Type B pancreatic cell (in vitro differentiated cells): ENCODE measurements around the gene CCDC85B. TPM values are rescaled to one million over a fixed set of nuclear protein-coding genes. Genes with fewer than 3 reads are reported as not detected.

ENCODE experiments used
- DNase-seq: peaks from one replicate; pipeline ENCODE4 v3.0.0; 2021; ENCODE audit warnings: mixed read lengths; ENCODE audit not compliant: unreplicated experiment; ENCODE audit errors: extremely low spot score
- H3K27ac Mint-ChIP-seq: 2 replicates; pipeline ENCODE4 v1.8.0; 2021; ENCODE audit warnings: mild to moderate bottlenecking, mixed read lengths
- H3K27me3 Mint-ChIP-seq: 2 replicates; pipeline ENCODE4 v1.8.0; 2021; ENCODE audit warnings: mixed read lengths
- H3K36me3 Mint-ChIP-seq: 2 replicates; pipeline ENCODE4 v1.8.0; 2021; ENCODE audit warnings: mixed read lengths
- H3K4me1 Mint-ChIP-seq: one replicate; pipeline ENCODE4 v1.8.0; 2021; ENCODE audit warnings: mixed read lengths; ENCODE audit not compliant: unreplicated experiment
- H3K4me3 Mint-ChIP-seq: 2 replicates; pipeline ENCODE4 v1.8.0; 2021; ENCODE audit warnings: mild to moderate bottlenecking, mixed read lengths
- H3K9me3 Mint-ChIP-seq: 2 replicates; pipeline ENCODE4 v1.8.0; 2021; ENCODE audit warnings: mixed read lengths
- total RNA-seq: library from RNA; stranded (reverse); gene quantifications from 2 replicates; pipeline ENCODE4 v1.2.1, GENCODE V29; 2021; ENCODE audit warnings: low replicate concordance
- TF ChIP-seq, protein P1 (sequence below): fragments of 200-600 bp; sonication (generic); conservative IDR thresholded peaks from 2 replicates; pipeline ENCODE4 v1.5.0; 2021; ENCODE audit warnings: antibody characterized with exemption, mild to moderate bottlenecking

Gene CCDC85B
- total RNA-seq, 1 donor from 2014 or later, result 14.3 TPM

DNA sequence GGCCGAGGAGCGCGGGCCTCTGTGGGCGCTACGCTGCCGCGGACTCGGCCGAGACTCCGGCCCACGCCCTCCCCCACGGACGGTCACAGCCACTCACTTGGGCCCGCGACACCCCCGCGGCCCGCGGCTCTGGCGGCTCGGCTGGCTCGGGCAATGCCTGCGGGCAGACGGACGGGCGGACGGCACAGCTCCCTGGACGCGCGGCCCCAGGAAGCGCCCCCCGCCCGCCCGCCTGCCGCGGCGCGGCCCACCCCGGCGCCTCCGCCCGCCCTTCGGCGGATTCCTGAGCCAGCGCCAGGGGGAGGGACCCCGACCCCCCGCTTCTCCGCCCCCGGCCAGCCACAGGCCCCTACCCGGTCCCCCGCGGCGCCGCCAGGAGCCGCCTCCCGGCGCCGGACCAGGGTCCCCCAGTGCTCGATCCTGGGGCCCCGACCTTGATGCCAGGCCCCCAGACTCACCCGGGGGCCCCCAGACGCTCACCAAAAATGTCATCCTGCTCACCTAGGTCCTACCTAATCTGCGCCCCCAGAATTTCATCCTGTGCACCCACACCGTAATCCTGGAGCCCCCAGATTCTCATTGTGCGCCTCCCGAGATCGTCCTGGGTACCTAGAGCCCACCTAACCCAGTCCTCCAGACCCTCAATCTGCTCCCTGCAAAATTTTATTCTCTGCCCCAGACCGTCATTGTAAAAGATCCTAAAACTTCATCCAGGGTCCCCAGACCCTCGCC, 17.7 kb upstream of the CCDC85B start, which contains the start of gene EFEMP2:
Gene EFEMP2, minus strand, starts transcription at position 215 of the 732 bp plus-strand sequence. CDS start 446 bp downstream, outside the sequence.
- DNase-seq, result no peak
- Mint-ChIP-seq H3K9me3 (no peaks in the 10 kb centered on the region), H3K4me3 (peak within 1 kb of the TSS; percentile 94), H3K4me1 (peaks cover 5% of the 10 kb centered on the region), H3K27me3 (peaks cover 5% of the 10 kb centered on the region), H3K36me3 (no peaks in the 10 kb centered on the region), H3K27ac (peak within 1 kb of the TSS; percentile 88)
- TF ChIP-seq, protein P1, sequence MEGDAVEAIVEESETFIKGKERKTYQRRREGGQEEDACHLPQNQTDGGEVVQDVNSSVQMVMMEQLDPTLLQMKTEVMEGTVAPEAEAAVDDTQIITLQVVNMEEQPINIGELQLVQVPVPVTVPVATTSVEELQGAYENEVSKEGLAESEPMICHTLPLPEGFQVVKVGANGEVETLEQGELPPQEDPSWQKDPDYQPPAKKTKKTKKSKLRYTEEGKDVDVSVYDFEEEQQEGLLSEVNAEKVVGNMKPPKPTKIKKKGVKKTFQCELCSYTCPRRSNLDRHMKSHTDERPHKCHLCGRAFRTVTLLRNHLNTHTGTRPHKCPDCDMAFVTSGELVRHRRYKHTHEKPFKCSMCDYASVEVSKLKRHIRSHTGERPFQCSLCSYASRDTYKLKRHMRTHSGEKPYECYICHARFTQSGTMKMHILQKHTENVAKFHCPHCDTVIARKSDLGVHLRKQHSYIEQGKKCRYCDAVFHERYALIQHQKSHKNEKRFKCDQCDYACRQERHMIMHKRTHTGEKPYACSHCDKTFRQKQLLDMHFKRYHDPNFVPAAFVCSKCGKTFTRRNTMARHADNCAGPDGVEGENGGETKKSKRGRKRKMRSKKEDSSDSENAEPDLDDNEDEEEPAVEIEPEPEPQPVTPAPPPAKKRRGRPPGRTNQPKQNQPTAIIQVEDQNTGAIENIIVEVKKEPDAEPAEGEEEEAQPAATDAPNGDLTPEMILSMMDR, result no peak

- Mint-ChIP-seq H3K4me1 (peaks cover 4% of the 10 kb centered on the region), H3K27me3 (peaks cover 5% of the 10 kb centered on the region), H3K9me3 (no peaks in the 10 kb centered on the region), H3K36me3 (no peaks in the 10 kb centered on the region), H3K27ac (peak overlapping the region; percentile 88), H3K4me3 (peak overlapping the region; percentile 94)
- DNase-seq, result peak; percentile 96
- TF ChIP-seq, protein P1, result no peak
Observed at GRCh38 chr11:65873318-65874156, 16.9 kb upstream of the CCDC85B start.

DNA sequence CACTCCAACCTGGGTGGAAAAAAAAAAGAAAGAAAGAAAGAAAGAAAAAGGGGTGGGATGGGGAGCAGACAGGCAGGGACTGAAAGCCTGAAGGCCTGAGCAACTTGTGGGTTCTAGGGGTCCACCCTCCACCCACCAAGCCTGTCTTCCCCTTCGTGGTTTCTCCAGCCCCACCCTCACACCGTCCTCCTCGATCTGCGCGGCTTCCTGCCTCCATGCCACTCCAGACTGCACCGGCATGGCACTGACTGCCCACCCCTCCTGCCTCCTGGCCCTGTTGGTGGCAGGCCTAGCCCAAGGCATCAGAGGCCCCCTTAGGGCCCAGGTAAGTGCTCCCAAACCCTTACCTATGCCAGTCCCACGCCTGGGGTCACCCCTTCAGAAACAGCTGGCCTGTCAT, 10.9 kb upstream of the CCDC85B start, which contains the start of gene CTSW:
Gene CTSW, plus strand, starts transcription at position 221 of the 400 bp plus-strand sequence. Its CDS starts 18 bp downstream, at position 239.
- Mint-ChIP-seq H3K4me1 (peaks cover 3% of the 10 kb centered on the region), H3K27ac (no peak within 1 kb of the TSS), H3K36me3 (peaks cover 3% of the 10 kb centered on the region), H3K9me3 (no peaks in the 10 kb centered on the region), H3K27me3 (no peaks in the 10 kb centered on the region), H3K4me3 (no peak within 1 kb of the TSS)
- DNase-seq, result no peak
- TF ChIP-seq, protein P1, result no peak

DNA sequence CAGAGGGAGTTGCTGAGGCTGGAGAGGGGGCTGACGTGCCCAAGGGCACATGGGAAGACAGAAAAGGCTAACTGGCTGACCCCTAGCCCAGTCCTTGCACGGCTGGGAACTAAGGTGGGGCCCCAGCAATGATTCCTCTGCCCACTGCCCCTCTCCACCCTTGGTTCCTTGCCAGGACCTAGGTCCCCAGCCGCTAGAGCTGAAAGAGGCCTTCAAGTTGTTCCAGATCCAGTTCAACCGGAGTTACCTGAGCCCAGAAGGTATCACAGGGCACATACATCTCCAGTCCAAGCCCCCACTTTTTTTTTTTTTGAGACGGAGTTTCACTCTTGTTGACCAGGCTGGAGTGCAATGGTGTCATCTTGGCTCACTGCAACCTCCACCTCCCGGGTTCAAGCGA, 10.4 kb upstream of the CCDC85B start:
- H3K4me1 Mint-ChIP-seq, result peaks cover 5% of the 10 kb centered on the region
- H3K4me3 Mint-ChIP-seq, result no peak overlapping the region
- no peak overlapping the region for H3K27ac Mint-ChIP-seq
- no peaks in the 10 kb centered on the region for H3K9me3 Mint-ChIP-seq
- DNase-seq, result no peak
- H3K36me3 Mint-ChIP-seq, result peaks cover 5% of the 10 kb centered on the region
- TF ChIP-seq, protein P1, result no peak
- no peaks in the 10 kb centered on the region for H3K27me3 Mint-ChIP-seq

DNA sequence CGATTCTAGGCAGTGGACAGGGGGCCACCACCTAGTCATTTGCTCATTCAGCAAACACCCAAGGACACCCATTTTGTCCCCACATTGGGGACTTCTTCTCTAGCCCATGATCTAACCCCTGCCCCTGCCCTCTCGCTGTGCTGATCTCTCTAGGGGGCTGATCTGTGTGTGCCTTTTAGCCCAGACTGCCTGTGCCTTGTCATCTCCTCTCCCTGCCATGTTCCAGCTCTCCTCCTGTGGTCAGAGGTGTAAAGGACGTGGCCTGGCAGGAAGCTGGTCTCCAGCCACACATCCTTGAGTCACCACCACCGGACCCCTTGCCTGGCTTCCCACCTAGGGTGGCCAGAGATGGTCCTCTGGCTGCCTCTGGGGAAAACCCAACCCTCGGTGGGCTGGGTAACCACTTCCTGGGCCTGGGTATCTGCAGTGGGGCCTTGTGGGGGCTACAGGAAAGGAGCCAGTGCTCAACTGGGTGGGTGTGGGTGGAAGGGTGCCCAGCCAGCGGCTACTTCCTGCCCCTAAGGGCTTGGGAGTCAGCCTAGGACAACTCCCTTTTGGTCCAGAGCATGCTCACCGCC, 9.5 kb upstream of the CCDC85B start:
- TF ChIP-seq, protein P1, result no peak
- Mint-ChIP-seq H3K27ac (no peak overlapping the region), H3K9me3 (no peaks in the 10 kb centered on the region), H3K36me3 (peaks cover 5% of the 10 kb centered on the region), H3K4me1 (peaks cover 5% of the 10 kb centered on the region), H3K27me3 (no peaks in the 10 kb centered on the region), H3K4me3 (no peak overlapping the region)
- DNase-seq, result no peak
